Thyroid gland (tissue), 4 donors: Measurements from ENCODE around the gene PSME4. TPM values are rescaled to one million over a fixed set of nuclear protein-coding genes. Genes with fewer than 3 reads are reported as not detected.

ENCODE experiments used
- DNase-seq, 2 donors: peaks; one replicate each; pipeline ENCODE4 v3.0.0-alpha.2; 2019
- H3K27ac ChIP-seq, 3 donors: fragments of 200-600 bp; sonication (generic); 1 replicate in 2 of 3; 2 replicates in 1 of 3; pipeline ENCODE4 v1.5.1; 2016 to 2019; ENCODE audit warnings: mild to moderate bottlenecking in 1 of 3, moderate library complexity in 1 of 3
- H3K27me3 ChIP-seq: fragments of 200-600 bp; sonication (generic); one replicate; pipeline ENCODE4 v1.5.1; 2019
- H3K36me3 ChIP-seq, 2 donors: fragments of 200-600 bp; sonication (generic); one replicate each; pipeline ENCODE4 v1.5.1; 2016 to 2019
- H3K4me1 ChIP-seq, 2 donors: fragments of 200-600 bp; sonication (generic); one replicate each; pipeline ENCODE4 v1.5.1; 2017 to 2019
- H3K4me3 ChIP-seq, 3 donors: fragments of 200-600 bp; sonication (generic); replicated peaks in 1 of 3; 1 replicate in 2 of 3; 2 replicates in 1 of 3; pipeline ENCODE4 v1.5.1; 2016; ENCODE audit warnings: mild to moderate bottlenecking in 1 of 3
- H3K9me3 ChIP-seq: fragments of 200-600 bp; sonication (generic); one replicate; pipeline ENCODE4 v1.5.1; 2017
- CTCF ChIP-seq, 6 experiments: fragments of 200-600 bp in 3 of 6; fragments of 450-650 bp in 3 of 6; sonication (generic) in 3 of 6; IDR thresholded peaks; one replicate each; pipeline ENCODE4 v1.5.1; 2016 to 2019; ENCODE audit warnings: antibody characterized with exemption in 6 of 6, mild to moderate bottlenecking in 2 of 6, inconsistent platforms in 1 of 6, moderate library complexity in 1 of 6
- POLR2A ChIP-seq, 2 donors: fragments of 450-650 bp; IDR thresholded peaks; one replicate each; pipeline ENCODE4 v1.6.1; 2017; ENCODE audit warnings: antibody characterized with exemption in 2 of 2, mild to moderate bottlenecking in 2 of 2, moderate library complexity in 1 of 2
- WGBS, 2 donors: methylation state at CpG; one replicate each; pipeline ENCODE4 v1.1.5; 2017; 5-methylcytosine and 5-hydroxymethylcytosine counted together
- intact Hi-C: fragments of 100-400 bp; cut with DNase I; formaldehyde crosslinking; loops from one replicate; pipeline ENCODE4 v1.15.1; 2023
- total RNA-seq, 4 donors: library from RNA; depleted of rRNA; stranded (reverse); fragments of >200 nt; gene quantifications; one replicate each; pipeline ENCODE4 v1.2.3, GENCODE V29; 2016

The PSME4 gene
- total RNA-seq, 4 donors from 2014 or later: 64.3 to 131 (median 84.4) TPM

- Histone ChIP-seq H3K36me3 (peaks cover 11 to 36% of the 10 kb centered on the region in 2 donors), H3K9me3 (no peaks in the 10 kb centered on the region), H3K27ac (no peak overlapping the region), H3K4me1 (no peaks in the 10 kb centered on the region), H3K4me3 (no peak overlapping the region), H3K27me3 (no peaks in the 10 kb centered on the region)
- TF ChIP-seq CTCF (IDR thresholded peaks at IDR 0.05) (no peak), POLR2A (IDR thresholded peaks at IDR 0.05) (no peak)
- DNase-seq: no peak
- intact Hi-C loops: no loop called here
- 97 to 99% methylated on average over 5 of the region's 5 CpGs for WGBS, 2 donors
Observed at GRCh38 chr2:53867169-53867568, 103.6 kb downstream of the PSME4 start.

GRCh38 chr2:53865962-53866361, 104.8 kb downstream of the PSME4 start:
- DNase-seq: no peak
- 91 to 95% methylated on average over 5 of the region's 5 CpGs for WGBS, 2 donors
- intact Hi-C loops: no loop called here
- TF ChIP-seq CTCF (IDR thresholded peaks at IDR 0.05) (no peak), POLR2A (IDR thresholded peaks at IDR 0.05) (no peak)
- Histone ChIP-seq H3K9me3 (no peaks in the 10 kb centered on the region), H3K36me3 (peaks cover 11 to 36% of the 10 kb centered on the region in 2 donors), H3K27me3 (no peaks in the 10 kb centered on the region), H3K27ac (no peak overlapping the region), H3K4me3 (no peak overlapping the region), H3K4me1 (no peaks in the 10 kb centered on the region)

GRCh38 chr2:53865264-53865663, 105.5 kb downstream of the PSME4 start:
- Histone ChIP-seq H3K4me3 (no peak overlapping the region), H3K4me1 (peaks cover 0 to under 1% of the 10 kb centered on the region in 2 donors), H3K27me3 (no peaks in the 10 kb centered on the region), H3K36me3 (peaks cover 11 to 36% of the 10 kb centered on the region in 2 donors), H3K27ac (no peak overlapping the region), H3K9me3 (no peaks in the 10 kb centered on the region)
- intact Hi-C loops: no loop called here
- WGBS, 2 donors: 79 to 86% methylated on average over 2 of the region's 2 CpGs
- DNase-seq: no peak
- no peak for TF ChIP-seq POLR2A (IDR thresholded peaks at IDR 0.05)
- no peak for TF ChIP-seq CTCF (IDR thresholded peaks at IDR 0.05)

GRCh38 chr2:53863538-53864227, 107.1 kb downstream of the PSME4 start:
- intact Hi-C loops: no loop called here
- TF ChIP-seq POLR2A (IDR thresholded peaks at IDR 0.05) (no peak), CTCF (IDR thresholded peaks at IDR 0.05) (no peak)
- Histone ChIP-seq H3K27me3 (no peaks in the 10 kb centered on the region), H3K36me3 (peaks cover 11 to 30% of the 10 kb centered on the region in 2 donors), H3K9me3 (no peaks in the 10 kb centered on the region), H3K4me3 (no peak overlapping the region), H3K4me1 (peaks cover 6% of the 10 kb centered on the region in 2 donors), H3K27ac (no peak overlapping the region)
- 97 to 99% methylated on average over 4 to 6 of the region's 6 CpGs for WGBS, 2 donors
- DNase-seq: no peak

GRCh38 chr2:53861824-53862223, 109.0 kb downstream of the PSME4 start:
- intact Hi-C loops: no loop called here
- peaks cover 11 to 26% of the 10 kb centered on the region in 2 donors for H3K36me3 ChIP-seq
- 94 to 95% methylated on average over 5 of the region's 5 CpGs for WGBS, 2 donors
- no peaks in the 10 kb centered on the region for H3K27me3 ChIP-seq
- TF ChIP-seq CTCF (IDR thresholded peaks at IDR 0.05) (no peak), POLR2A (IDR thresholded peaks at IDR 0.05) (no peak)
- no peak overlapping the region for H3K4me3 ChIP-seq
- H3K27ac ChIP-seq: no peak overlapping the region
- no peak for DNase-seq
- H3K9me3 ChIP-seq: no peaks in the 10 kb centered on the region
- peaks cover 6% of the 10 kb centered on the region in 2 donors for H3K4me1 ChIP-seq
